Activated naive CD4-positive, alpha-beta T cell treated with anti-CD3 and anti-CD28 coated beads, Interleukin-2, amount 50 U/mL, for 16 hours (primary cell): ENCODE results near the gene MAGI2.
"Not testable (repeated sequence)": the region's sequence is repeated elsewhere in the genome, so short reads cannot be mapped to it uniquely, and the experiment has no call there.

Experiments
- DNase-seq: peaks from one replicate; pipeline ENCODE4 v3.0.0-alpha.2; 2020

Gene MAGI2

GRCh38 chr7:78253850-78254725 is 1199.4 kb downstream of the MAGI2 start:
- DNase-seq: no peak

GRCh38 chr7:78248867-78249266 is 1204.6 kb downstream of the MAGI2 start:
- no peak for DNase-seq

GRCh38 chr7:78247910-78248689 is 1205.4 kb downstream of the MAGI2 start:
- no peak for DNase-seq

DNA sequence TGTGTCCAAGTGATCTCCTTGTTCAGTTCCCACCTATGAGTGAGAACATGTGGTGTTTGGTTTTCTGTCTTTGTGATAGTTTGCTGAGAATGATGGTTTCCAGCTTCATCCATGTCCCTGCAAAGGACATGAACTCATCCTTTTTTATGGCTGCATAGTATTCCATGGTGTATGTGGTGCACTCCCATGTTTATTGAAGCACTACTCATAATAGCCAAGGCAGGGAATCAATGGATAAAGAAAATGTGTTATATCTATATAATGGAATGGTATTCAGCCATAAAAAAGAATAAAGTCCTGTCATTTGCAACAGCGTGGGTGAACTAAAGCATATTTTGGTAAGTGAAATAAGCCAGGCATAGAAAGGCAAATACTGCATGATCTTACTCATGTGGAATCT is 1213.3 kb downstream of the MAGI2 start:
- not testable (repeated sequence) for DNase-seq

DNA sequence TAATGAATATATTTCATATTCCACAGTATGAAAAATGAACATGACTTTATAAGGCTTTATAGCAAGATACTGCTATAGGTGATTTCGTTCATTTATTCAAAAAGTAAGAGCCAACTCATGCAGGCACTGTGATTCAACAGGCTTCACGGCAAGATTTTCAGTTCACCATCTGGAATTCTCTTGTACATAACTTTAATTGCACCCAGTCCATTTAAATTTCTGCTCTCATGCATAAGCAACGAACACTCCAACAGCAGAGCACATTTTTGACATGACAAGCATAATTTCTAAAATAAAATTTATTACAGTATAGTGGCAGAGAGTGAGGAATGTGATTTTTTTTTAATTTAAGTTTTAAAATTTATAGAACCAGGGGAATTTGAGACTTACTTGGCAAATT is 1218.8 kb downstream of the MAGI2 start:
- DNase-seq: no peak

GRCh38 chr7:78232806-78233205 is 1220.7 kb downstream of the MAGI2 start:
- no peak for DNase-seq

GRCh38 chr7:78226059-78226719 is 1227.3 kb downstream of the MAGI2 start:
- no peak for DNase-seq

- no peak for DNase-seq
These were observed 1227.9 kb downstream of the MAGI2 start for GRCh38 chr7:78225534-78225933.

GRCh38 chr7:78224923-78225322 is 1228.5 kb downstream of the MAGI2 start:
- no peak for DNase-seq

- DNase-seq: no peak
These were observed 1229.9 kb downstream of the MAGI2 start for GRCh38 chr7:78223598-78223997.

GRCh38 chr7:78222001-78222751 is 1231.3 kb downstream of the MAGI2 start:
- DNase-seq: no peak

DNA sequence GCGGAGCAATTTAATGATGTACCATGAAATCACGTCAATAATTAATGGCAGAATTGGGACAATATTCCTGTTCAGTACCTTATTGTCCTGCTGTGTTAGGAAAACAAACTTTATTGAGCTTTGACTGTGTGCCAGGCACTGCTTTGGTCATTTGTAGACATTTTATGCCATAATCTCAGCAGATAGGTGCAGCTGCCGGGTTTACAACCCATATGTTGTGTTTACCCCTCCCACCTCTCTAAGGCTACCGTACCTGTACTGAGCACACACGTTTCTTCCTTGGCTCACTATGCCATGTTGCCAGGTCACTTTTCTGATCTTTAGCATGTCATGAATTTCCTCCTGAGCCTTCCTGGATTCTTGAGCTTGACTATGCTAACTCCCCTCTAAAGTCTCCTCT is 1232.7 kb downstream of the MAGI2 start:
- no peak for DNase-seq

- no peak for DNase-seq
These were observed 1234.6 kb downstream of the MAGI2 start for GRCh38 chr7:78218876-78219275.

- no peak for DNase-seq
These were observed 1235.4 kb downstream of the MAGI2 start for GRCh38 chr7:78218051-78218450.

GRCh38 chr7:78215199-78215598 is 1238.3 kb downstream of the MAGI2 start:
- no peak for DNase-seq

GRCh38 chr7:78213402-78213801 is 1240.1 kb downstream of the MAGI2 start:
- no peak for DNase-seq

- DNase-seq: no peak
These were observed 1240.9 kb downstream of the MAGI2 start for GRCh38 chr7:78212476-78213060.

- DNase-seq: no peak
These were observed 1246.2 kb downstream of the MAGI2 start for GRCh38 chr7:78207269-78207668.

DNA sequence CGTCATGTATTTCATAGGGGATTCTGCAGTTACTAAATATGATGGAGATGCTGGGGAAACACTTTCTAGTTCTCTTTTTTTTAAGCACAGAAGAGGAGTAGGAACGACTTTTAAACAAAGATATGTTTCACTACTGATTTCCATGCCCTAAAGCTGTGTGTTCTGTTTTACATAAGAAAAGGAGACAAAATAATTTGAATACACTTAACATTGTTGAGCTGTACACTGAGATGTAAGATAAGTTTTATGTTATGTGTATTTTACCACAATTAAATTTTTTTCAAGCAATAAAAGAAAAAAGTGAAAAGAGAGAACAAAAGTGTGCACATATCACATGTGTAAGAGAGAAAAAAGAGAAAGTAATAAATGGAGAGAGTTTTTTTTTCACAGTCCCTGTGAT is 1246.7 kb downstream of the MAGI2 start:
- DNase-seq: no peak

- DNase-seq: no peak
These were observed 1250.3 kb downstream of the MAGI2 start for GRCh38 chr7:78203042-78203720.

- no peak for DNase-seq
These were observed 1254.7 kb downstream of the MAGI2 start for GRCh38 chr7:78198756-78199155.

- DNase-seq: no peak
These were observed 1256.0 kb downstream of the MAGI2 start for GRCh38 chr7:78197447-78197846.
